Activated naive CD4-positive, alpha-beta T cell treated with anti-CD3 and anti-CD28 coated beads, Interleukin-2, amount 50 U/mL, for 72 hours (primary cell): ENCODE measurements around the gene SPART. TPM values are rescaled to one million over a fixed set of nuclear protein-coding genes. Genes with fewer than 3 reads are reported as not detected.

Experiments
- ATAC-seq, 2 donors: fragments of 150-1000 bp; cut with Tn5 transposase; 2 replicates each; pipeline ENCODE4 v1.10.0; 2021; ENCODE audit warnings: mild to moderate bottlenecking in 2 of 2, moderate library complexity in 2 of 2
- DNase-seq, 2 donors: peaks; one replicate each; pipeline ENCODE4 v3.0.0; 2021 to 2022; ENCODE audit warnings: low spot score in 2 of 2
- H3K27ac Mint-ChIP-seq, 2 donors: one replicate each; pipeline ENCODE4 v1.8.0; 2022; ENCODE audit warnings: mild to moderate bottlenecking in 2 of 2, mixed read lengths in 2 of 2
- H3K36me3 Mint-ChIP-seq, 2 donors: one replicate each; pipeline ENCODE4 v1.8.0; 2022; ENCODE audit warnings: mixed read lengths in 2 of 2
- H3K9me3 Mint-ChIP-seq, 2 donors: one replicate each; pipeline ENCODE4 v1.8.0; 2022; ENCODE audit warnings: mixed read lengths in 2 of 2
- total RNA-seq, 2 donors: library from RNA; stranded (reverse); gene quantifications; one replicate each; pipeline ENCODE4 v1.2.3, GENCODE V29; 2022

Gene SPART
- total RNA-seq, 2 donors from 2014 or later: 21.9 to 23.9 TPM

DNA sequence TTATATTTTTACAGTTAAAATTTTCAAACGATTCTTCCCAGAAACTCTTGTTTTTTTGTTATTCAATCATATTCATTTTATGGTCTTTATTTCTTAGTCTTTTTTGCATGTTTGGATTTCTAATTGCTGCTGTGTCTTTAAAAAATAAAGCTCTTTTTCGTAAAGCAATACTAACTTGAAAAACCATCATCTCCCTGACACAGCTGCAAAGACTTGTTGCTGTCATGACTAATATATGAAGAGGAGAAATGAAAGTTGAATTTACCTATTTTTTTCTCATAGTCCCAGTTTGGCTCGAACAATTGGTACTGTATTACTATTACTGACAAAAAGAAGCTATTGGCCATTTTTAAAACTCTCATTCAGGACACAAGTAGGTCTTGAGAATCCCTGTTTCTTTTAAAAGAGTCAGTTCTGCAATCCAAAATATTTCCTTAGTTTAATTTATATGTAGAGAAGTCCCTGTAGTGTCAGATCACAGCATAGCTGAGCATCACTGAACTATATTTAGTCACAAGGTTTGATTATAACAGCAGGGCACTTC lies 12.1 kb upstream of the SPART start:
- no peak for DNase-seq
- H3K36me3 Mint-ChIP-seq: no peaks in the 10 kb centered on the region
- ATAC-seq: no peak
- no peaks in the 10 kb centered on the region for H3K9me3 Mint-ChIP-seq
- no peak overlapping the region for H3K27ac Mint-ChIP-seq

- no peak for ATAC-seq
- Mint-ChIP-seq H3K36me3 (no peaks in the 10 kb centered on the region), H3K27ac (no peak overlapping the region)
These were observed 11.5 kb upstream of the SPART start for GRCh38 chr13:36357692-36358091.

DNA sequence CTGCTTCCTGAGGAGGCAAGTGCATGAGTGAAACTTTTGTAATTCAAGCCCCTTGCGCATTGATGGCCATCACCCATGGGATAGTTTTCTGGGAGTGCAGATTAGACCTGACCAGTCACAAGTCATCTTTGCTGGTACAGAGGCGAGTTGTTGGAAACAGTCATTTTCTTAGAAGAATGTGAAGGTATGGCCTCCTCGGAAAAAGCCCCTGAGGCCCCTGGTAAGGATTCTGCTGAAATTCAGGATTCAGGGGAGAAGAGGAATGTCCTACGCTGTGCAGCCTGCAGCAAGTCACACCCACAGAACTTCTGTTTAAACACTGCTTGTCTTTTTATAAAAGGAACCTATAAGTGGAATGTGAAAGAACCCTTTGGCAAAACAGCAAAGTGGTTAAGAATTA lies 11.0 kb upstream of the SPART start:
- no peaks in the 10 kb centered on the region for H3K9me3 Mint-ChIP-seq
- DNase-seq: no peak
- ATAC-seq: no peak
- H3K27ac Mint-ChIP-seq: no peak overlapping the region
- no peaks in the 10 kb centered on the region for H3K36me3 Mint-ChIP-seq

More at GRCh38 chr13:36357692-36358091, 11.5 kb upstream of the SPART start:
- no peaks in the 10 kb centered on the region for H3K9me3 Mint-ChIP-seq
- DNase-seq: no peak

- no peak for DNase-seq
- ATAC-seq: no peak
- Mint-ChIP-seq H3K27ac (no peak overlapping the region), H3K36me3 (no peaks in the 10 kb centered on the region), H3K9me3 (no peaks in the 10 kb centered on the region)
These were observed 9.9 kb upstream of the SPART start for GRCh38 chr13:36356058-36356457.

DNA sequence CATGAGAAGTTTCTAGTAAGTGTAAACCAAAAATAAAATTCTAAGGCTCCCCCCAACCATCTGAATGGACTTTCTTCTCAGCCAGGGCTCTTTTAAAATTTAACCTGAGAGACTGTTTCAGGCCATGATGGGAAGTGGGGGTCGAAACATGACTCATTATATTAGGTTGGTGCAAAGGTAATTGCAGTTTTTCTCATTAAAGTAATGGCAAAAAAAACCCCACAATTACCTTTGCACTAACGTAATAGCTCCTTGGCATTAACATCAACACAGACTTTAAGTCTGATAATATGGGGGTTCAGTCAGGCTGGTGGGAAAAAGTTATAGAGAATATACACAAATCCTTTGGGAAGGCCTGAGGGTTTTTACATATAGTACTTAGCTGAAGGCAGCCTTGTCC lies 9.4 kb upstream of the SPART start:
- DNase-seq (no peak), ATAC-seq (no peak)
- no peak overlapping the region for H3K27ac Mint-ChIP-seq
- H3K36me3 Mint-ChIP-seq: no peaks in the 10 kb centered on the region
- H3K9me3 Mint-ChIP-seq: no peaks in the 10 kb centered on the region

- Mint-ChIP-seq H3K27ac (no peak overlapping the region), H3K9me3 (no peaks in the 10 kb centered on the region), H3K36me3 (no peaks in the 10 kb centered on the region)
- no peak for DNase-seq
- no peak for ATAC-seq
These were observed 8.8 kb upstream of the SPART start for GRCh38 chr13:36354842-36355623.

GRCh38 chr13:36353001-36353400 lies 6.8 kb upstream of the SPART start:
- ATAC-seq: no peak
- no peak overlapping the region for H3K27ac Mint-ChIP-seq

GRCh38 chr13:36352350-36352749 lies 6.2 kb upstream of the SPART start:
- DNase-seq: no peak
- H3K36me3 Mint-ChIP-seq: no peaks in the 10 kb centered on the region
- no peak for ATAC-seq
- no peaks in the 10 kb centered on the region for H3K9me3 Mint-ChIP-seq
- H3K27ac Mint-ChIP-seq: no peak overlapping the region

More at GRCh38 chr13:36353001-36353400, 6.8 kb upstream of the SPART start:
- no peaks in the 10 kb centered on the region for H3K9me3 Mint-ChIP-seq
- no peaks in the 10 kb centered on the region for H3K36me3 Mint-ChIP-seq
- no peak for DNase-seq

DNA sequence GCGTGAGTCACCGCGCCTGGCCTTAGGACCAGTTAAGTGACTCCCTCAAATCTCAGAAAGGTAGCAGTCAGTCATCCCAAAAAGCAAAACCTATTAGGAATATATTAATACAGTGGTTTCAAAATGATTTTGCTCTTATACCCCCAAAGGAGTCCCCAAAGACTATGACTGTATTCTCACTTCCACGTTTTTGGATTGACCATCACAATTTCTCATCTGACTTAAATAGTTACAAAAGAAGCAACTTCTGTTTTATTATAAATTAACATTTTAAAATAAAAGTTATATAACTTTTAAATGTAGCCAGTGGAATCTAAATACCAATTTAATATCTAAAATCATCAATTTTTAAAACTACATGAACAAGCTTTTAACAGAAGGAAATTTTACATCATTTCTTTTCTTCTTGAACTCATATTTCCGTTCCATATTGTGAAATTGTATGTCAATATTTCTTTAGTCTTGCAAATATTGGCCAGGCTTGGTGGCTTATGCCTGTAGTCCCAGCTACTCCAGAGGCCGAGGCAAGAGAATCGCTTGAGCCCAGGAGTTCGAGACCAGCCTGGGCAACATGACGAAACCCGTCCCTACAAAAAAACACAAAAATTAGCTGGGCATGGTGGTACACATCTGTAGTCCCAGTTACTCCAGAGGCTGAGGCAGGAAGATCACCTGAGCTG lies 1.5 kb upstream of the SPART start:
- peaks cover 0 to 6% of the 10 kb centered on the region in 2 donors for H3K36me3 Mint-ChIP-seq
- ATAC-seq: no peak

GRCh38 chr13:36345438-36346221 lies 564 bp downstream of the SPART start:
- Mint-ChIP-seq H3K36me3 (peaks cover 0 to 6% of the 10 kb centered on the region in 2 donors), H3K9me3 (no peaks in the 10 kb centered on the region), H3K27ac (peak overlapping the region; percentile 92 to 94)
- peak; percentile 21 to 25 for ATAC-seq
- peak in 1 of 2 donors; percentile 41 for DNase-seq

More for the DNA sequence above, 1.5 kb upstream of the SPART start:
- no peaks in the 10 kb centered on the region for H3K9me3 Mint-ChIP-seq
- DNase-seq: no peak
- peak overlapping the region in 1 of 2 donors; percentile 92 for H3K27ac Mint-ChIP-seq

GRCh38 chr13:36344886-36345437 lies 1.2 kb downstream of the SPART start:
- DNase-seq (no peak), ATAC-seq (no peak)
- Mint-ChIP-seq H3K9me3 (no peaks in the 10 kb centered on the region), H3K27ac (peak overlapping the region; percentile 92 to 94), H3K36me3 (peaks cover 0 to 6% of the 10 kb centered on the region in 2 donors)

- ATAC-seq (no peak), DNase-seq (no peak)
- Mint-ChIP-seq H3K27ac (no peak overlapping the region), H3K36me3 (peaks cover 0 to 6% of the 10 kb centered on the region in 2 donors), H3K9me3 (no peaks in the 10 kb centered on the region)
These were observed 2.0 kb downstream of the SPART start for GRCh38 chr13:36344173-36344572.

DNA sequence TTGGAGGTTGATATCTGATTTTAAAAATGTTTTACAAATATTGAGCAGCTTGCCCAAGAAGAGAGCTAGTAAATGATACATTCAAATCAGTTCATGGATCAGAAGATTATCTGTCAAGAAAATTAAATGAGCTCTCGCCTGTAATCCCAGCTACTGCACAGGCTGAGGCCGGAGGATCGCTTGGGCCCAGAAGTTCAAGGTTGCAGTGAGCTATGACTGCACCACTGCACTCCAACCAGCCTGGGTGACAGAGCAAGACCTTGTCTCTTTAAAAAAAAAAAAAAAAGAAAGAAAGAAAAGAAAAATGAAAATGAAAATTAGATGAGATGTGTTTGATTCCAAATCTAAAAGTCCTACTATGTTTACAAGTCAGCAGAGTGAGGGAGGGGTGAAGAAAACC lies 2.4 kb downstream of the SPART start:
- DNase-seq (no peak), ATAC-seq (no peak)
- Mint-ChIP-seq H3K36me3 (peaks cover 0 to 9% of the 10 kb centered on the region in 2 donors), H3K27ac (peak overlapping the region in 1 of 2 donors; percentile 1), H3K9me3 (no peaks in the 10 kb centered on the region)

DNA sequence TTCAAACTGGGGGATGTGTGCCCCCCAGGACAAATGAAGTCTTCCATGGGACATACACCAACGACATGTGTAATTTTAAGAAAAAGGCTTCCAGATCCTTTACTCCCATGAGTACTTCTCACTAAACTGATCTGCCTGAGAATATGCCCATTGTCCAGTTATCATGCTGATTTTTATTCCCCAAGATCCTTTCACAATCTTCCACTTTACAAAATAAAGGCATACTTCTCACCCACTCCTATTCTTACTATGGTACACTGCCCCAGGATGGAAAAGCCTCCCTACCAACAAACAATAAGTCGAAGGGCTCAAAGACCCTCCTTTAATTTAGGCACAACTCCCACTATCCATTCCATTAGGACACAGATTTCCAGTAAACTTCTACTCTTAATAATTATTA lies 3.5 kb downstream of the SPART start:
- no peak for ATAC-seq
- DNase-seq: no peak
- H3K27ac Mint-ChIP-seq: no peak overlapping the region
- no peaks in the 10 kb centered on the region for H3K9me3 Mint-ChIP-seq
- peaks cover 0 to 15% of the 10 kb centered on the region in 2 donors for H3K36me3 Mint-ChIP-seq

- H3K27ac Mint-ChIP-seq: no peak overlapping the region
- DNase-seq (no peak), ATAC-seq (no peak)
- H3K9me3 Mint-ChIP-seq: no peaks in the 10 kb centered on the region
- H3K36me3 Mint-ChIP-seq: peaks cover 0 to 20% of the 10 kb centered on the region in 2 donors
These were observed 4.5 kb downstream of the SPART start for GRCh38 chr13:36341718-36342117.

DNA sequence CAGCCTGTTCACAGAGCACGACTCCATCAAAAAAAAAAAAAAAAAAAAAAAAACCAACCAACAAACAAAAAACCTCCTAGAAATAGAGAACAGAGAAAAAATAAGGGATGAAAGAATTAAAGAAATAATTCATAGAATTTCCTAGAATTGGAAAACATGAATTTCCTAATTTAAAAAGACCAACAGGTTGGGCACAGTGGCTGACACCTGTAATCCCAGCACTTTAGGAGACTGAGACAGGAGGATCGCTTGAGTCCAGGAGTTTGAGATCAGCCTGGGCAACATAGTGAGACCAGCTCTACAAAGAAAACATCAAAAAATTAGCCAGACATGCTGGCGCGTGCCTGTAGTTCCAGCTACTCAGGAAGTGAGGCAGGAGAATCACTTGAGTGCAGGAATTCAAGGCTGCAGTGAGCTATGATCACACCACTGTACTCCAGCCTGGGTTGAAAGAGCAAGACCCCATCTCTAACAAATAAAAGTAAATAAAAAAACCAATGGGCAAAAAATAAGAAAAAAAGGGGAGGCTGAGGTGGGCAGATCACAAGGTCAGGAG lies 6.5 kb downstream of the SPART start:
- Mint-ChIP-seq H3K9me3 (no peaks in the 10 kb centered on the region), H3K36me3 (peaks cover 0 to 14% of the 10 kb centered on the region in 2 donors), H3K27ac (no peak overlapping the region)
- DNase-seq (no peak), ATAC-seq (no peak)
